Measurements from ENCODE around the gene MEIS1.

MEIS1 gene

DNA sequence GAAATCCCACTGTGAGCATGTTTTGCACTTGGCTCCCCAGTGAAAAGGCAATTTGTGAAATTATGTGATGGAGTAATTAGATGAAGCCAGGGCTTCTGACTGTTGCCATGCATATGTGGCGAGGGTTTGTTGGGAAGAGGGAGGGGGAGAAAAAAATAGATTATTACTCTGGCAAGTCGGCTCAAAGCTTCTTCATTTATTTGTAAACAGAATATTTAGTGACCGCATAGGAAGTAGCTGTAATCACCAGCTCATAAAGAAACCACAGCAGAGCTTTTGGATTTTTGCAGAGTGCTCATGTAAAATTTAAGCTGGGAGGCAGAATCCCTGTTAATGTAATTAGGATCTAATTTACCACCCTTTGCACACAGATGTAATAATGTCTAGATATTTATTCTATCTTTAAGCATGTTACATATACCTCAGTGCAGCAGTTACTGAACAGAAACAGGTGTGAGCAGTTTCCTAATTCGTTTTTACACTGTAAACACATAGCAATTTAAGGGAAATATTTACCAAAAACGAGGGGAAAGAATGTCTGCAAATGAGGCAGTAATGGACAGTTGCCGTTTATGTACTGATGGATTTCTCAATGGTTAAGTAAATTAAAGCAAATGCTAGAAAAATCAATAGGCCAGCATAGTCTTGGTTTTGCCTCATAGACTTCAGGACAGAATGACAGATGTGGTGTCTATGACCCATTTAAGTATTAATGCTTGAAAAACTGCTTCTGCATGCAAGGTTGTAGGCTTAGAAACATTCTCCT is 87.9 kb downstream of the MEIS1 start:
- no peak overlapping the region for H3K4me2 ChIP-seq (ENCODE audit: low read length)
- no peaks in the 10 kb centered on the region for H3K79me1 ChIP-seq (ENCODE audit: low read length)
- whole genome bisulfite sequencing (ENCODE audit: extremely low coverage, insufficient coverage, insufficient read length) = no CpG with 5 or more reads among the region's 6 CpGs
- no peak overlapping the region for H3K18ac ChIP-seq (ENCODE audit: low read length)
- H4K12ac ChIP-seq (ENCODE audit: low read depth, low read length) = no peak overlapping the region
- H4K8ac ChIP-seq (ENCODE audit: low read depth, low read length) = no peak overlapping the region
- H3K23ac ChIP-seq (ENCODE audit: low read length) = no peak overlapping the region
- no peak overlapping the region for H3K9ac ChIP-seq (ENCODE audit: low read length)
- no peaks in the 10 kb centered on the region for H3K27me3 ChIP-seq (ENCODE audit: insufficient read depth, low read length)
- H4K91ac ChIP-seq (ENCODE audit: low read depth, low read length) = no peak overlapping the region
- DNase-seq = no peak
- H3K27ac ChIP-seq (ENCODE audit: low read depth, low read length) = no peak overlapping the region
- no peaks in the 10 kb centered on the region for H3K79me2 ChIP-seq (ENCODE audit: control insufficient read depth, insufficient read depth, low read length, poor library complexity)
- no peak overlapping the region for H2AK5ac ChIP-seq (ENCODE audit: low read length)
- no peak overlapping the region for H3K14ac ChIP-seq (ENCODE audit: low read length)
- peaks cover 3 to 9% of the 10 kb centered on the region in 2 experiments for H3K36me3 ChIP-seq (ENCODE audit: control insufficient read depth in 1 of 2, insufficient read depth in 2 of 2, low read length in 2 of 2)
- H3K4me1 ChIP-seq (ENCODE audit: control insufficient read depth in 1 of 2, insufficient read depth in 2 of 2, low read length in 2 of 2) = peaks cover 0 to 2% of the 10 kb centered on the region in 2 experiments
- H2BK12ac ChIP-seq (ENCODE audit: low read length) = no peak overlapping the region
- H2AFZ ChIP-seq (ENCODE audit: insufficient read depth, low read length, poor library complexity) = no peak overlapping the region
- H2BK5ac ChIP-seq (ENCODE audit: low read depth, low read length, poor library complexity) = no peak overlapping the region
- H3K9me3 ChIP-seq (ENCODE audit: insufficient read depth, low read depth, low read length) = no peaks in the 10 kb centered on the region
- no peak overlapping the region for H2BK120ac ChIP-seq (ENCODE audit: insufficient read depth, low read length, poor library complexity)
- no peak overlapping the region for H3K4ac ChIP-seq (ENCODE audit: low read depth, low read length)
- no peak overlapping the region for H3K4me3 ChIP-seq (ENCODE audit: low read depth, low read length)

DNA sequence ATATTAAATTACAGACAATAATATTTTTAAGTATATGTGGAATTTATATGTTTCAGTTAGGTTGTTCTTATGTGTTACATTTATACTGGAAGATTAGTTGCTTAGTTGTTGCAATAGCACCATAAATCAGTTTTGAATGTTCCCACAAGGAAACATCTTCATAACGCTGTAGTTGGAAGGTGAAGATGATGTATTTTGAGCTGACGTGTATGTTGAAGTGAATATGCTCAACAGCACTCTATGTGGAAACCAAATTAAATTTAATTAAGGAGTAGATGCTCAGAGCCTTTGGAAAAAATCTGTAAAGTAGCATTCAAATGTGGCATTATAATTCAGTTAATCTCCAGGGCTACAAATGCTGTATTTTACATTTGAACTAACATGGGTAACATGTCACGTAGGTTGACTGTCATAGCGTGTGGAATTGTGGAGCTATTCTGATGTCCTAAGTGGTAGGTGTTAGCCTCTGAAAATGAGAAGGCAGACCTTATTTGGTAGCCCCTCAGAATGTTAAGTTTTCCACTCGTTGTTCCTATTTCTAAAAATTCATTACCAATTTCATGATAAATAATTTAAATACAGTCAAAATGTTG is 88.5 kb downstream of the MEIS1 start:
- H3K18ac ChIP-seq (ENCODE audit: low read length) = no peak overlapping the region
- peaks cover 2 to 7% of the 10 kb centered on the region in 2 experiments for H3K36me3 ChIP-seq (ENCODE audit: control insufficient read depth in 1 of 2, insufficient read depth in 2 of 2, low read length in 2 of 2)
- H3K27ac ChIP-seq (ENCODE audit: low read depth, low read length) = no peak overlapping the region
- H3K4me2 ChIP-seq (ENCODE audit: low read length) = no peak overlapping the region
- no peak overlapping the region for H2BK5ac ChIP-seq (ENCODE audit: low read depth, low read length, poor library complexity)
- no peak overlapping the region for H2AK5ac ChIP-seq (ENCODE audit: low read length)
- H3K14ac ChIP-seq (ENCODE audit: low read length) = no peak overlapping the region
- H3K79me1 ChIP-seq (ENCODE audit: low read length) = no peaks in the 10 kb centered on the region
- H3K79me2 ChIP-seq (ENCODE audit: control insufficient read depth, insufficient read depth, low read length, poor library complexity) = no peaks in the 10 kb centered on the region
- no peak overlapping the region for H4K12ac ChIP-seq (ENCODE audit: low read depth, low read length)
- no peak for DNase-seq
- H2AFZ ChIP-seq (ENCODE audit: insufficient read depth, low read length, poor library complexity) = no peak overlapping the region
- H3K9ac ChIP-seq (ENCODE audit: low read length) = no peak overlapping the region
- no peak overlapping the region for H2BK120ac ChIP-seq (ENCODE audit: insufficient read depth, low read length, poor library complexity)
- no peak overlapping the region for H2BK12ac ChIP-seq (ENCODE audit: low read length)
- no peak overlapping the region for H3K23ac ChIP-seq (ENCODE audit: low read length)
- H3K4me3 ChIP-seq (ENCODE audit: low read depth, low read length) = no peak overlapping the region
- H3K9me3 ChIP-seq (ENCODE audit: insufficient read depth, low read depth, low read length) = no peaks in the 10 kb centered on the region
- no CpG with 5 or more reads among the region's 5 CpGs for whole genome bisulfite sequencing (ENCODE audit: extremely low coverage, insufficient coverage, insufficient read length)
- no peaks in the 10 kb centered on the region for H3K4me1 ChIP-seq (ENCODE audit: control insufficient read depth in 1 of 2, insufficient read depth in 2 of 2, low read length in 2 of 2)
- no peak overlapping the region for H3K4ac ChIP-seq (ENCODE audit: low read depth, low read length)
- H4K91ac ChIP-seq (ENCODE audit: low read depth, low read length) = no peak overlapping the region
- H3K27me3 ChIP-seq (ENCODE audit: insufficient read depth, low read length) = no peaks in the 10 kb centered on the region
- H4K8ac ChIP-seq (ENCODE audit: low read depth, low read length) = no peak overlapping the region

DNA sequence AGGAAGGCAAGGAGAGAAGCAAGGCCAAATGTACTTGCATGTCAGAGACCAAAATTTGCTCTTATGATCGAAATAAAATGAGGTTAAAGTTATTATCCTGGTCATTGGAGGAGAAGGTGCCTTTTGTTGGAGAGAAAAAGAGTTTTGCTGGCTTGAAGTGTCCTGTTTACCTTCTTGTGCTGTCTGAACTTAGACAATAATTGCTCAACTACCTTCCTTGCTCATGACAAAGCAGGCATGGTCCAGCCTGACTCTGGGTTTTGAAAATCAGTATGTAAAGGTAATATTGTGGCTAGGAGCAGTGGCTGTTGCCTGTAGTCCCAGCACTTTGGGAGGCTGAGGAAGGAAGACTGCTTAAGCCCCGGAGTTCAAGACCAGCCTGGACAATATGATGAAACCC is 89.1 kb downstream of the MEIS1 start:
- Histone ChIP-seq H4K91ac (ENCODE audit: low read depth, low read length) (no peak overlapping the region), H3K4me1 (ENCODE audit: control insufficient read depth in 1 of 2, insufficient read depth in 2 of 2, low read length in 2 of 2) (no peaks in the 10 kb centered on the region), H3K4ac (ENCODE audit: low read depth, low read length) (no peak overlapping the region), H3K23ac (ENCODE audit: low read length) (no peak overlapping the region), H3K79me2 (ENCODE audit: control insufficient read depth, insufficient read depth, low read length, poor library complexity) (no peaks in the 10 kb centered on the region), H3K36me3 (ENCODE audit: control insufficient read depth in 1 of 2, insufficient read depth in 2 of 2, low read length in 2 of 2) (peaks cover 2 to 7% of the 10 kb centered on the region in 2 experiments), H3K27ac (ENCODE audit: low read depth, low read length) (no peak overlapping the region), H3K18ac (ENCODE audit: low read length) (no peak overlapping the region), H3K79me1 (ENCODE audit: low read length) (no peaks in the 10 kb centered on the region), H2AK5ac (ENCODE audit: low read length) (no peak overlapping the region), H3K4me3 (ENCODE audit: low read depth, low read length) (no peak overlapping the region), H4K12ac (ENCODE audit: low read depth, low read length) (no peak overlapping the region), H3K27me3 (ENCODE audit: insufficient read depth, low read length) (no peaks in the 10 kb centered on the region), H3K14ac (ENCODE audit: low read length) (no peak overlapping the region), H2BK5ac (ENCODE audit: low read depth, low read length, poor library complexity) (no peak overlapping the region), H2AFZ (ENCODE audit: insufficient read depth, low read length, poor library complexity) (no peak overlapping the region), H2BK120ac (ENCODE audit: insufficient read depth, low read length, poor library complexity) (no peak overlapping the region), H3K4me2 (ENCODE audit: low read length) (no peak overlapping the region), H2BK12ac (ENCODE audit: low read length) (no peak overlapping the region), H3K9ac (ENCODE audit: low read length) (no peak overlapping the region), H4K8ac (ENCODE audit: low read depth, low read length) (no peak overlapping the region), H3K9me3 (ENCODE audit: insufficient read depth, low read depth, low read length) (no peaks in the 10 kb centered on the region)
- WGBS (ENCODE audit: extremely low coverage, insufficient coverage, insufficient read length) = no CpG with 5 or more reads among the region's 2 CpGs
- no peak for DNase-seq

DNA sequence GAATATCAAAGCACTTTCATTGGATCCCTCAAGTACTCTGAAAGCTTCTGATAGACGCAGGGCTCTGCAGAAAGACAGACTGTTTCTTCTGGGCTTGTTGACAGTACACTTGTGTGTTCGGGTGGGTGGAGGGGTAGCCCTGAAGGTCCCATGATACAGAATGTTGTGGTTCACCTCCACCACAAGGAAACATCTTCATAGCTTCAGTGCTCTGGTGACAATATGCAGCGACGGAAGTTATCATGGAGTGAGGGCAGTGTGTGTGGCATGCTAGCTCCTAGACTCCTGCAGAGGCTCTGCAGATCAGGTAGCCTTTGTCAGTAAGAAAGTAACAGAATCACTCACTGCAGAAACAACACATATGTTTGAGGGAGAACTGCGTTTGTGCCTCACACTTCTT is 90.7 kb downstream of the MEIS1 start:
- WGBS (ENCODE audit: extremely low coverage, insufficient coverage, insufficient read length) = no CpG with 5 or more reads among the region's 5 CpGs
- H3K36me3 ChIP-seq (ENCODE audit: control insufficient read depth in 1 of 2, insufficient read depth in 2 of 2, low read length in 2 of 2) = peaks cover 2 to 7% of the 10 kb centered on the region in 2 experiments
- H3K27ac ChIP-seq (ENCODE audit: low read depth, low read length) = no peak overlapping the region
- no peak overlapping the region for H4K12ac ChIP-seq (ENCODE audit: low read depth, low read length)
- H3K4me1 ChIP-seq (ENCODE audit: control insufficient read depth in 1 of 2, insufficient read depth in 2 of 2, low read length in 2 of 2) = no peaks in the 10 kb centered on the region
- H3K9me3 ChIP-seq (ENCODE audit: insufficient read depth, low read depth, low read length) = no peaks in the 10 kb centered on the region
- H4K91ac ChIP-seq (ENCODE audit: low read depth, low read length) = no peak overlapping the region
- no peak overlapping the region for H3K14ac ChIP-seq (ENCODE audit: low read length)
- no peaks in the 10 kb centered on the region for H3K79me1 ChIP-seq (ENCODE audit: low read length)
- no peaks in the 10 kb centered on the region for H3K79me2 ChIP-seq (ENCODE audit: control insufficient read depth, insufficient read depth, low read length, poor library complexity)
- H2BK5ac ChIP-seq (ENCODE audit: low read depth, low read length, poor library complexity) = no peak overlapping the region
- peak overlapping the region; percentile 47 for H3K23ac ChIP-seq (ENCODE audit: low read length)
- H3K4me3 ChIP-seq (ENCODE audit: low read depth, low read length) = peak overlapping the region; percentile 5
- H3K9ac ChIP-seq (ENCODE audit: low read length) = no peak overlapping the region
- no peak overlapping the region for H4K8ac ChIP-seq (ENCODE audit: low read depth, low read length)
- no peak overlapping the region for H3K4me2 ChIP-seq (ENCODE audit: low read length)
- no peak overlapping the region for H3K18ac ChIP-seq (ENCODE audit: low read length)
- no peak overlapping the region for H2BK120ac ChIP-seq (ENCODE audit: insufficient read depth, low read length, poor library complexity)
- no peak overlapping the region for H2BK12ac ChIP-seq (ENCODE audit: low read length)
- no peak overlapping the region for H3K4ac ChIP-seq (ENCODE audit: low read depth, low read length)
- no peak overlapping the region for H2AK5ac ChIP-seq (ENCODE audit: low read length)
- no peaks in the 10 kb centered on the region for H3K27me3 ChIP-seq (ENCODE audit: insufficient read depth, low read length)
- H2AFZ ChIP-seq (ENCODE audit: insufficient read depth, low read length, poor library complexity) = no peak overlapping the region
- DNase-seq = no peak
